GM12874 (cell line): ENCODE data around the gene SLC26A6.

Source experiments
- CTCF ChIP-seq: IDR thresholded peaks from 2 replicates; pipeline ENCODE4 v1.5.1; 2011; ENCODE audit warnings: low read depth, mild to moderate bottlenecking, control low read depth, low read length, moderate library complexity; ENCODE audit not compliant: insufficient read depth

Gene SLC26A6

GRCh38 chr3:48656061-48656840, 21.0 kb upstream of the SLC26A6 start:
- TF ChIP-seq CTCF = peak; percentile 90

- TF ChIP-seq CTCF = no peak
These were observed 20.3 kb upstream of the SLC26A6 start for GRCh38 chr3:48655606-48656005.

GRCh38 chr3:48655063-48655462, 19.8 kb upstream of the SLC26A6 start:
- TF ChIP-seq CTCF = no peak

- no peak for TF ChIP-seq CTCF
These were observed 17.9 kb upstream of the SLC26A6 start for GRCh38 chr3:48652923-48653715.

- TF ChIP-seq CTCF = no peak
These were observed 16.5 kb upstream of the SLC26A6 start for GRCh38 chr3:48651771-48652170.

GRCh38 chr3:48650723-48651122, 15.5 kb upstream of the SLC26A6 start:
- TF ChIP-seq CTCF = no peak

- no peak for TF ChIP-seq CTCF
These were observed 13.1 kb upstream of the SLC26A6 start for GRCh38 chr3:48648188-48648850.
